ENCODE measurements around the gene CXCR5.
A peak's percentile ranks its signal among the peaks of the same experiment; 100 is the strongest.

CXCR5 gene

DNA sequence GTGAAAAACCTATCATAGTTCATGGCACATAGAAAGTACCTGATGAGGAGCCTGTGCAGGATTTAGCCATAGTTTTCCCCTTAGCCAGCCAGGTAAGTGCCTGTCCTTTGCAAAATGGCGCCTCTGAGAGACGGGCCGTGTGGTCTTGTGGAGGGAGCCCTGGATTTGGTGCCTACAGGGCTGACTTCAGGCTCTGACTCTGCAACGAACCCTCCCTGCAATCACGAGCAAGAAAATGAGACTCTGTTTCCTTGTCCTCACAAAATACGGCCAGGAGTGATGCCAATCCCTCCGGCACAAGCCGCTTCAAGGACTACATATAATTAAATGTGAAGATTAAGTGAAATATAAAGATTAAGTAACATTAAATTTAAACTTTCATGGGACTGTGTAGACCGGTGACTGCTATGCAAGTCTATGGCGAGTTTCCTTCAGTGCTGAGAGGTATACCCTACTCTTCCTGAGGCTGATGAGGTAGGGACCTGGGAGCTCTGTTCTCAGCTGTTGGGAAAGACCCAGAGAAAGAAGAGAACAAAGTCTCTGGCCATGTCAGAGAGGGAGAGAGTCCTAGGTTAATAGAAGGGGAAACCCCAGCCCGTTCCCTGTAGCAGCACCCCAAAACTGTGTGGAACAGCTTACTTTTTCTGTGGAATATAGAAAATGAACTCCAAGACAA is 6.1 kb upstream of the CXCR5 start:
- no peak for DNase-seq

DNA sequence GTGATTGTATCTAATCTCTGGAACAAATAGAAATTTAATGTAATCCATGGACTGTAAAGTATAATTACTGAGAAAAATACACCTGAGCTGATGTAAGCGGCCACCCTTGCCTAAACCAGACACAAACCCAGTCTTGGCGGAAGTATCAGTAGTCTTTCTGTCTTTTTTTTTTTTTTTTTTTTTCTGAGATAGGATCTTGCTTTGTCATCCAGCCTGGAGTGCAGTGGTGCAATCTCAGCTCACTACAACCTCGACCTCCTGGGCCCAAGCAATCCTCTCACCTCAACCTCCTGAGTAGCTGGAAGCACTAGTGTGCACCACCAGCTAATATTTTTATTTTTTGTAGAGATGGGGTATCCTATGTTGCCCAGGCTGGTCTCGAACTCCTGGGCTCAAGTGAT is 5.5 kb upstream of the CXCR5 start:
- no peak for DNase-seq

DNA sequence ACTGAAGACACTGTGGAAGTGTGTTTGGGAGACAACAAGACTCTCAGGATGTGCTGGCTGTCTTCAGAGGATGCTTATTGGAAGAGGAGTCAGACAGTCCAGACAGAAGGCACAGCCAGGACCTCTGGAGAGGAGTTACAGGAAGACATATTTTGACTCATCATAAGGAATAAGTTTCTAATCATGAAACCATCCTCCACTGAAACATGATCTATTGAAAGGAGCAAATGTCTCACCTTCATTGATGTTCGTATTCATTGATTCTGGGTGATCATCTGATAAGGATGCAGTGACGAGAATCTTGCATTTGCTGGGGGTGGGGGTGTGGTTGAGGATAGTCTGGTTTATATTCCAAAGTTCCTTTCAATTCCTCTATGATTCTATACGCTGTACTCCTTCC is 2.5 kb upstream of the CXCR5 start:
- no peak for DNase-seq

DNA sequence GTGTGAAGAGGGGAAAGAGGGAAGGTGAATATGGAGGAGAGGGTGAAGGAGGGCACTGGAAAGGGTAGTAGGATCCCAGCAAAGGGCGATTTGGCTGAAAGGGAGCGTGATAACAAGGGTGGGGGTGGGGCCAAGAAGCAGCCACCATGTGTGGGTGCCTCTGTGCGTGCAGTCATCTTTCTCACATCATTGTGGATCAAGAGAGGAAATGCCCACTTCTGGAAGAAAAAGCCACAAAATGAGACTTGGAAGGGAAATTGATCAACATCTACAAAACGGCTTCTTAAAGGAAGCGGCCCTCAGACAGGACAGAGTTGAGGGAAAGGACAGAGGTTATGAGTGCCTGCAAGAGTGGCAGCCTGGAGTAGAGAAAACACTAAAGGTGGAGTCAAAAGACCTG is 1.2 kb upstream of the CXCR5 start:
- DNase-seq, result no peak

DNA sequence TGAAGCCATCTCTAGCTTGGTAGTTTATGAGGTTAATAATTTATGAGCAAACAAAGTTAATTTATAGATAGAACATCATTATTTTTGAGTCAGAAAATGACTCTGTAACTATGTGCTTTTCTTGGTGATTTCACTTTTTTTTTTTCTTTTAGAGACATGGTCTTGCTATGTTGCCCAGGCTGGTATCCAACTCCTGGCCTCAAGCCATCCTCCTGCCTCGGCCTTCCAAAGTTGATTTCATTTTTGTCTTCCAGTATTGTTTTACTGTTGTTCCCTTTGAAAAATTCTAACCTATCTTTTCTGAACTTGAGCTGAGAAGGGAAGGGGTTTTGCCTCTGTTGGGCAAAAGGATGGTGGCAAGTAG is 706 bp upstream of the CXCR5 start:
- no peak for DNase-seq

DNA sequence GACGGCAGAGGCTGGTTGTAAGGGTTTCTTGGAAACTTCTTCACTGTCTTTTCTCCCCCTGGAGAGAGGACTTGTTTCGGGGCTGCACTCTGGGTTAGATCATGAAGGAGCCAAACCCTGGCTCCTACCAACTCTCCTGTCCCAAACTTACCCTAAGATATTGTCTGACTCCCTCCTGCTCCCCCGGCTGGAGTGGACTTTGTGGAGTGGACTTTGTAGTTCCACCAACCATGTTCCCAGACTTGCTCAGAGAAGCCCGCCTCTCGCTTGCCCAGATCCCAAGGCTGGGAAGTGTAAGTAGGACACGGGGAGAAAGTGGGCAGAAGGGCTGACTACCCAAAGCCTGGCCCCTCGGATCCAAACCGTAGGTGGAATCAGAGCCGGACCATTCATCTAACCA is 1.2 kb downstream of the CXCR5 start:
- no peak for DNase-seq

DNA sequence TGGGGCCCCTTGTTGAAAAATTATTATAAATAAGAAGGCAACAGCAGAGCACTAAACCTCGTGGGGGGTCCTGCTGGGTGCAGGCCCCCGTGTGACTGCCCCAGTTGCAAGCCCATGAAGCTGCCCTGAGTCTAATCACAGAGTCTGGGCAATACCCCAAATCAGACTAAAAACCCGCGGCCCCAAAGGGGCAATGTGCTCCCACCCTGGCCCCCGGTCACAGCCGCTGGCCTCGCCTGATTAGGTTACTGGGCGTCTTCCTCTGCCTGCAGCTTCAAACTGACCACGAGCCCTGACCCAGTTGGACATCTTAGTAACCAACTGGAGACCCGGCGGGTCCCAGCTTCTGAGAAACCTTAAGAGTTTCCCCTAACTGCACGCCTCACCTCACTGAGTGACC is 1.6 kb downstream of the CXCR5 start:
- no peak for DNase-seq

DNA sequence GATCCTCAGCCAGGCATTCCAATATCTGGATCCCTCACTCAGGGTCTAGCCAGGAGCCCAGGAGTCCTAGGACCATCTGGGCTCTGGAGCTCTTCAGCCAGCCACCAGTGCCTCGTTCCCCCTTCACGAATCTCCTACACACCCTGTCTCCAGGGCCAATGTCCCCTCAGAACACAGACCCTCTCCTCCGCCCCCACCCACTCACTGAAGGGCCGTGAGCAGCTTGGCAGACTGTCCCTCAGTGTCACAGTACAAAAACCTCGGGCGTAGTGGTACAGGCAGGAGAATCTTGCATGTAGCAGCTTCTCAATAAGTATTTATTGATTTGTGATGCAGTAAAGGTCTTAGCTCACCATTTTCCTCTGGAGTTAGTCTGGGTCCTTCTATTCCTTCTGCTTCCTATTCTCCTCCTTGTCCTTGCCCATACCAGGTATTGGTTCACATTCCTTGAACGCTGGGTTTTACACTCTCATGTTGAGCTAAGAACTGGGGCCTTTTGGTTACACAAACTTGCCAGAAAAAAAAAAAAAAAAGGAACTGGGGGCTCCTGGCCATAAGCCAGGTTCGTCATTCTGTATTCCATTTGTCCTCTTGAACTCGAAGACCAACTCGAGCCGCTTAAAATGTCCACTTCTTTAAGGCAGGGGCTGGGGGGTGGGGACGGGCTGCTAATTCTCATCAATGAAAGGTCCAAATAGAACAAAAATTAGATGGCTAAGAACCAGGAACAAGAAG is 2.3 kb downstream of the CXCR5 start:
- DNase-seq, result no peak

DNA sequence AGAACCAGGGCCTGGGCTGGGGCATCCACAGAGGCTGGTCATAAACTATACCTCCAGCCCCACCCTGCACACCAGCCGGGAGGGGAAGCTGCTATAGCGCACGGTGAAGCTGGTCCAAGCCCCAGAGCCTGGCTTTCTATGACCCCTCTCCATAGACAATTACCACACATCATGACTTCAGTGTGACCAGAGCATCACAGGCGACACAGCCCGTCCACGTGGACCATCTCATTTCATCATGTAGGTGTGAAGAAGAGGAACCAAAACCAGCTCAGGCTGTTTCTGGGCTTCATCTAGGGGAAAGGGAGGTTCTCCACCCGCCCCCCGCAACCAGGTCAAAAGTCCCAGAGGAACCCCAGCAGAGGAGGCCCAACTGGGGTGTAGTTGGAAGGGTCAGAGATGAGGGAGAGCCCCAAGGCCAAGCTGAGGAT is 3.0 kb downstream of the CXCR5 start:
- DNase-seq, result no peak

DNA sequence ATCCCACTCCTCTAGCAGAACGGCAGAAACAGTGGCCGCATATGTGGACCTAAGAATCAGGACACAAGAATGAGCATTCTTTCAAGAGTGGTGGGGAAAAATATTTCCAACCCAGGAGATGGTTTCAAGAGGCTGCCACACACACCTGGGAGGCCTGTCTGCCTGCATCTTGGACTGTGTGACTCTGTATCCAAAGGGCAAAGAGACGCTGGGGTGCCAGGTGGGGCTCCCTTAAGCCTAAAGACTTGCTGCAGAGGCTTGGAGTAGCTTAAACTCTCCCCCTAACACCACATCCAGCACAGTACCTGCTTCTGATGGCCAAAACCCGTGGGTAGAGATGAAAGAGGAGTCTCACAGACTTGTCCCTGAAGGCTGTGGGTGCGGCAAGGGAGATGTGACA is 3.5 kb downstream of the CXCR5 start:
- DNase-seq, result no peak

DNA sequence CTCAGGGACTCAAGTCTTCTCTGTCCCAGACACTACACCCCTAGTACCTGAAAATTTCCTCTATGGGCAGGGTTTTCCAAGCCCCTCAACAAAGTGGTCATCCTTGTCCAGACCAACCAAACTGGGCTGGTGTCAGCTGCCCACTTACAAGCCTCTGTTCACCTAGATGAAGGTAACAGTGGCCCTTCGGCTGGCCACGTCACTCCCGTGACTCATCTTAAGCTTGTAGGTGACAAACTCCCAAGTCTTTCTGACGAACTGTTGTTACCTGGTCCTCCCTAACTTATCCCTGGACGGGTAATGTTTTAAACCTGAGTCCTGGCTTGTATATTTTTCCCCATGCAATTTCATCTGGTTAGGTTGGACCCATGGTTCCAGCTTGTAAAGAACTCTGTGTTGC is 4.7 kb downstream of the CXCR5 start:
- no peak for DNase-seq

DNA sequence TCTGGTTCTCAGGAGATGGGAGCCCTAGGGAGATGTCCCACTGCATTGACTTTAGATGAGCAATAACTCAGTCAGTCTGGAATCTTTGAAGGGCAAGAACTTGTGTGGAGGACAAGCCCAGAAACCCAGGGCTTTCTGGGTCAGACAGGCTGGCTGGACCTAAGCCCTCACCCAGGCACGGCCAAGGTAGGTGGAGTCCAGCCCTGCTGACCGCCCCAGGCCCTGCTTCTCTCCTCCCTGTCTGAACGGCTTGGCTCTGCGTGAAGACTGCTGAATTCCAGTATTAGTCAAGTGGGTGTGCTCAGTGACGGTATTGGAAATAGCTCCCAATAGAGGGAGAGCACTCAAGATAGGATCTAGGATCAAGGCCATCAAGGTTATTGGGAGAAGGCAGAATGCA is 6.1 kb downstream of the CXCR5 start:
- no peak for DNase-seq

DNA sequence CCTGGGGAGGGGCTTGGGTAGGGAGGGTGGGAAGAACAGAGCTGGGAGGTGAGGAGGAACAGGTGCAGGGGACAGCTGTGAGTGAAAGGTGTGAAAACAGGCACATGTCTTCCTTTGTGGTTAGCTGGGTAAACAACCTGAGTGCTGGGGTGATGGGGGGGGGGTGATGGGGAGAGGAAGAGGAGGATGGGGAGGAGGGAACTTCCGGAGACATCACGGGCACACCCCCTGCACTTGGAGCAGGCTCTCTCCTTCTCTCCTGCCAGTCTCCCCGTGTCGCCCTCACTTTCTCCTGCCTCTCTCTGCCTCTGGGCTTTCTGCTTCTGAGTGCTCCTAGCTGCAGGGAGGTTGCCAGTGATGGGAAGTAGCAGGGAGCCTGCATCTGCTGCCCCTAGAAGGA is 8.8 kb downstream of the CXCR5 start:
- peak; percentile 64 for DNase-seq

DNA sequence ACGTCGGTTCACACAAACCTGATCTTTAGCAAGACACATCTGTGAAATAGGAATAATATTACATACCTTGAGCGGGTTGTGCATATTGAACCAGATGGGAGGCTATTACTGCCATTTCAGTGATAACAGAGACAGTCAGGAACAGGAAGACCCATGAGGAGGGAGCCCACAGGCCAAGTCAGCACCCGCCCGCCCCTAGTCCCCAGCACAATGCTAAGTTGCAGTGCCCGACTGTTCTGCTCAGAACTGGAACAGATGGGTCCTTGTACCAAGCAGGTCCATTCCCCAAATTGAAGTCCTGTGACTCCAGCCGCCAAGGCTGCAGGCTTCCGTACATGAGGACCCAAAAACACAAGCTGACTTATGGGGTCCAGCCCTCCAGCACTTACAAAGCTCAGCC is 9.3 kb downstream of the CXCR5 start:
- no peak for DNase-seq

DNA sequence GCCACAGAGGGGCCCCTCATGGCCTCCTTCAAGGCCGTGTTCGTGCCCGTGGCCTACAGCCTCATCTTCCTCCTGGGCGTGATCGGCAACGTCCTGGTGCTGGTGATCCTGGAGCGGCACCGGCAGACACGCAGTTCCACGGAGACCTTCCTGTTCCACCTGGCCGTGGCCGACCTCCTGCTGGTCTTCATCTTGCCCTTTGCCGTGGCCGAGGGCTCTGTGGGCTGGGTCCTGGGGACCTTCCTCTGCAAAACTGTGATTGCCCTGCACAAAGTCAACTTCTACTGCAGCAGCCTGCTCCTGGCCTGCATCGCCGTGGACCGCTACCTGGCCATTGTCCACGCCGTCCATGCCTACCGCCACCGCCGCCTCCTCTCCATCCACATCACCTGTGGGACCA is 10.0 kb downstream of the CXCR5 start:
- DNase-seq, result no peak

DNA sequence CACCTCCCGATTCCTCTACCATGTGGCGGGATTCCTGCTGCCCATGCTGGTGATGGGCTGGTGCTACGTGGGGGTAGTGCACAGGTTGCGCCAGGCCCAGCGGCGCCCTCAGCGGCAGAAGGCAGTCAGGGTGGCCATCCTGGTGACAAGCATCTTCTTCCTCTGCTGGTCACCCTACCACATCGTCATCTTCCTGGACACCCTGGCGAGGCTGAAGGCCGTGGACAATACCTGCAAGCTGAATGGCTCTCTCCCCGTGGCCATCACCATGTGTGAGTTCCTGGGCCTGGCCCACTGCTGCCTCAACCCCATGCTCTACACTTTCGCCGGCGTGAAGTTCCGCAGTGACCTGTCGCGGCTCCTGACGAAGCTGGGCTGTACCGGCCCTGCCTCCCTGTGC is 10.5 kb downstream of the CXCR5 start:
- DNase-seq, result no peak

DNA sequence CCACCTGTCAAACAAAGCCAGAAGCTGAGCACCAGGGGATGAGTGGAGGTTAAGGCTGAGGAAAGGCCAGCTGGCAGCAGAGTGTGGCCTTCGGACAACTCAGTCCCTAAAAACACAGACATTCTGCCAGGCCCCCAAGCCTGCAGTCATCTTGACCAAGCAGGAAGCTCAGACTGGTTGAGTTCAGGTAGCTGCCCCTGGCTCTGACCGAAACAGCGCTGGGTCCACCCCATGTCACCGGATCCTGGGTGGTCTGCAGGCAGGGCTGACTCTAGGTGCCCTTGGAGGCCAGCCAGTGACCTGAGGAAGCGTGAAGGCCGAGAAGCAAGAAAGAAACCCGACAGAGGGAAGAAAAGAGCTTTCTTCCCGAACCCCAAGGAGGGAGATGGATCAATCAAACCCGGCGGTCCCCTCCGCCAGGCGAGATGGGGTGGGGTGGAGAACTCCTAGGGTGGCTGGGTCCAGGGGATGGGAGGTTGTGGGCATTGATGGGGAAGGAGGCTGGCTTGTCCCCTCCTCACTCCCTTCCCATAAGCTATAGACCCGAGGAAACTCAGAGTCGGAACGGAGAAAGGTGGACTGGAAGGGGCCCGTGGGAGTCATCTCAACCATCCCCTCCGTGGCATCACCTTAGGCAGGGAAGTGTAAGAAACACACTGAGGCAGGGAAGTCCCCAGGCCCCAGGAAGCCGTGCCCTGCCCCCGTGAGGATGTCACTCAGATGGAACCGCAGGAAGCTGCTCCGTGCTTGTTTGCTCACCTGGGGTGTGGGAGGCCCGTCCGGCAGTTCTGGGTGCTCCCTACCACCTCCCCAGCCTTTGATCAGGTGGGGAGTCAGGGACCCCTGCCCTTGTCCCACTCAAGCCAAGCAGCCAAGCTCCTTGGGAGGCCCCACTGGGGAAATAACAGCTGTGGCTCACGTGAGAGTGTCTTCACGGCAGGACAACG is 11.7 kb downstream of the CXCR5 start:
- peak; percentile 8 for DNase-seq

DNA sequence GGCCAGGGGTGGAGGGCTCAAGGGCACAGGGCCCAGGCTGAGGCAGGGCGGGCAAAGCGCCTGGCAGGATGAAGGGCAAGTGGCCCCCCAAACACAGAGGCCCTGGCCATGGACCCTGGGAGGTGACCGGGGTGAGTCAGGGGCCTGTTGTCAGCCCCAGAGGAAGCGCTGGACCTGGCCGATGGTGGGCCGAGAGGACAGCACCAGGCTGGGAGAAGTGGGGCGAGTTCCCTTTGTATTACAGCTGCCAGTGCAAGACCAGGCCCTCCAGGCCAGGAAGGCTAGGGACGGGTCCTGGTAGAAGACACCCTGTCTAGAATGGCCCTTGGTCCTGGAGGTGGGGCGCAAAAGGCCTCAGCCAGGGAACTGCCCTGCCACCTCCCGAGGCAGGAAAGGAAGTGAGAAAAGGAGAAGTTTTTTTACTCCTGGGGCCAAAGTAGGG is 12.8 kb downstream of the CXCR5 start:
- DNase-seq, result no peak

DNA sequence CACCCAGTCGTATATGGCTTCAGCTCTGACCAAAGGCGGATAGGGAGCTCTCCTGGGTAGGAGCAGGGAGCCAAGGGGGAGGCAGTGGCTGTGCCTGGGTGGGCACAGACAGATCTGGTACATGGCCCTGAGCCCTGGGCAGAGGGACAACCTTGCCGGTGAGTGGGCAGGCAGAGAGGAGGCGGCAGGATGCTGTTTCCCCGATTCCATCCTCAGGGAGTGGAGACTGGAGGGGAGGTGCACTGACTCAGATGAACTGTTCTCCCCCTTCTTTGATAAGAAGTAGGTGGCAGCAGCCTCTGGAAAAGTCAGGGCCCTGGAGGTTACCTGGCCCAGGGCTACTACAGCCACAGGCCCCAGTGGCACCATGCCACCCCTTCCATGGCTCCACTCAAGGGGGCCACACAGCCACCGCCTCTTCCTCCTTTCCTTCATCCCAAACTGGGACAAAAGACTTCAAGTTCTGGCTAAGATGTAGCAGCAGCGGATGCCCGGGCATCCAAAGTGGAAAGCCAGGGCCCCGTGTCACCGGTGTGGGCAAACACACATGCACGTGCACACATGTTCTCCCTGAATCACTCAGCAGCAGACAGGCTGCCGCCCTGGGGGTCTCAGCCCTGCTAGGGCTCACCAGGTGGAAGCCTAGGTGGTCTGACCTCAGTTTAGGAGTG is 13.4 kb downstream of the CXCR5 start:
- DNase-seq, result no peak

DNA sequence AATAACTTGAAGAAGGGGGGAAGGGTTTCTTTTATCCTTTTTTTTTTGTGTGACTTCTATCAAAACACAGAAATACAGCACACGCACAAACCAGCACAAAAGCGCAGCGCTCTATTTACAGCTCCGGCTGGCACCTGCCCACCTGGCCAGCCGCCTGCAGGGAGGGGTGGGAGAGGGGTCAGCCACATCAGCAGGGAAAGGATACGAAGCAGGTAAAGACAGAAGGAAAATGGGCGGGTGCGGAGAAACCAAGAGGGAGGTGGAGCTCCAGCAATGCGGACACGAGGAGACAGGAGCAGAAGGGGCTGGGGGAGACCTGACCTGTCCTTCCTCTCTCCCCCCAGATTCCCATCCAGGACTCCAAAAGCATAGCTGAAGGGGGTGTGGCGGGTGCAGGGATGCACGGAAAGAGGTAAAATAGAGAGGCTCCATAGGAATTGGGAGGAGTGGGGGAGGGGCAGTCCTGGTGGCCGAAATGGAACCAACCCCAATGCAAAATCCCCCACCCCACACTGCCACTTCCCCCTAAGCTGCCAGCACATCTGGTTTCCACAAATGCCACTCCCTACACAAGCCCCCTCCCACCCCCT is 14.1 kb downstream of the CXCR5 start:
- peak; percentile 56 for DNase-seq

DNA sequence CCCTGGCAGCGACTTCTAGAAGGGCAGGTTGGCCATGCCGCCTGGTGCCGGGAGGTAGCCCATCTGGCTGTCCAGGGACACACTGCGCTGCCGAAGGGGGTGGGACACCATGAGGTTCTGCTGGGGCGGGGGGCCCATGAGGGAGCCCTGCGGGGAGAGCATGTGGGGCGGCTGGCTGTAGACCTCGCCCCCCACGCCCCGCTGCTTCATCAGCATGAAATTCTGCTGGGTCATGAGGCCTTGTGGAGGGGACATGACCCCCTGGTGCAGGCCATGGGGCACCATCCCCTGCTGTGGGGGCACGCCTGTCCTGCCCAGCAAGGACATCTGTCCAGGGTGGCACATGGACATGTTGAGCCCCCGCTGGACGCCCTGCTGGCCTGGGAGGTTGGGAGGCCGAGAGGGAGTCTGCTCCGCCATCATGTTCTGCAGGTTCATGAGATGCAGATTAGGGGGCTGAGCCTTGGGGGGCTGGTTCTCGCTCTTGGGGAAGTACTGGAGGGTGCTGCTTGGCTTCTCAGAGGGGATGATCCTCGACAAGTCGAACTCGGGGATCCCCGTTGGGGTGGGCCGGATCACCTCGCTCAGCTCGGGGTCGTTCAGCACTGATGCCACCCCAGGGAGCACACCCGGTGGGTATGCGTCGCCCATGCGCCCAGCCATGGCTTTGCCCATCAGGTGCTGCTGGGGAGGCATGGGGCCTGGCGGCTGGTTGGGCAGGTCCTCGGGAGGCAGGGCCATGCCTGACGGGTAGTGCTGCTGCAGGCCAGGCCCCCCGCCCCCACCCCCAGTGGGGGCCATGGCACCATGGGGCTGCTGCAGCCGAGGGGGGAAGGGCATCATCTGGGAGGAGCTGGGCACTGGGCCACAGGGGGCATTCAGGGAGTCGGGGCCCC is 15.0 kb downstream of the CXCR5 start:
- DNase-seq, result no peak

DNA sequence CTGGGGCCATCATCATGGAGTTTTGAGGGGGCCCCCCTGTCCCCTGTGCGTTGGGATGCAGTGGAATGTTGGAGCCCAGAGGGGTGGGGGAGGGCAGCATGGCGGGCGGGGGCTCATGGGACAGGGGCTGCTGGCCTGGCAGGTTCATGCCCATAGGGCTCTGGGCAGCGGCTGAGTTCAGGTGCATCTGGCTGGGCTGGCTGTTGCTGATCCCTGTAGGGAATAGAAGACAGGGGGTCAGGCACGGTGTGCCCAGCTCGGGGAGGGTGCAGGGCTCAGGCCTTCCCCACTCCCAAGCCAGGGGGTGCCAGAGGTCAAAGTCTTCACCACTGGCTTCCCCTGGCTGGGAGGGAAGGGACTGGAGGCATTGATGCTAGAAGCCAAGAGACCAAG is 15.6 kb downstream of the CXCR5 start:
- DNase-seq, result no peak

Measured in COR-L47 (cell line).